Peyer's patch (tissue), 4 donors: ENCODE results near the gene ALDH6A1. TPM values are rescaled to one million over a fixed set of nuclear protein-coding genes. Genes with fewer than 3 reads are reported as not detected.

Experiments
- DNase-seq, 3 donors: peaks; one replicate each; pipeline ENCODE4 v3.0.0-alpha.2; 2017 to 2019
- H3K27ac ChIP-seq, 4 donors: fragments of 200-600 bp; sonication (generic); one replicate each; pipeline ENCODE4 v1.5.1; 2016 to 2019
- H3K27me3 ChIP-seq, 2 donors: fragments of 200-600 bp; sonication (generic); one replicate each; pipeline ENCODE4 v1.5.1; 2019
- H3K36me3 ChIP-seq, 3 donors: fragments of 200-600 bp; sonication (generic); one replicate each; pipeline ENCODE4 v1.5.1; 2016 to 2019
- H3K4me1 ChIP-seq, 4 donors: fragments of 200-600 bp; sonication (generic); one replicate each; pipeline ENCODE4 v1.5.1; 2016 to 2019
- H3K4me3 ChIP-seq, 4 donors: fragments of 200-600 bp; sonication (generic); 1 replicate in 3 of 4; 2 replicates in 1 of 4; pipeline ENCODE4 v1.5.1; 2016 to 2019; ENCODE audit warnings: mild to moderate bottlenecking in 1 of 4
- H3K9me3 ChIP-seq, 4 donors: fragments of 200-600 bp; sonication (generic); one replicate each; pipeline ENCODE4 v1.5.1; 2016 to 2019; ENCODE audit warnings: mild to moderate bottlenecking in 1 of 4
- POLR2A ChIP-seq, 2 donors: fragments of 450-650 bp; IDR thresholded peaks; one replicate each; pipeline ENCODE4 v1.5.1; 2017; ENCODE audit warnings: antibody characterized with exemption in 2 of 2, mild to moderate bottlenecking in 2 of 2, moderate library complexity in 2 of 2
- total RNA-seq, 4 donors: library from RNA; depleted of rRNA; stranded (reverse); fragments of >200 nt; gene quantifications; one replicate each; pipeline ENCODE4 v1.1.0, GENCODE V29; 2016
- TF ChIP-seq, protein P1 (sequence below), 6 experiments: fragments of 450-650 bp in 4 of 6; fragments of 200-600 bp in 2 of 6; sonication (generic) in 1 of 6; IDR thresholded peaks; one replicate each; pipeline ENCODE4 v1.5.1; 2017 to 2019; ENCODE audit warnings: antibody characterized with exemption in 6 of 6, mild to moderate bottlenecking in 3 of 6, moderate library complexity in 1 of 6

ALDH6A1 gene
- total RNA-seq, 4 donors from 2014 or later, result 9.1 to 67.8 (median 50.4) TPM

DNA sequence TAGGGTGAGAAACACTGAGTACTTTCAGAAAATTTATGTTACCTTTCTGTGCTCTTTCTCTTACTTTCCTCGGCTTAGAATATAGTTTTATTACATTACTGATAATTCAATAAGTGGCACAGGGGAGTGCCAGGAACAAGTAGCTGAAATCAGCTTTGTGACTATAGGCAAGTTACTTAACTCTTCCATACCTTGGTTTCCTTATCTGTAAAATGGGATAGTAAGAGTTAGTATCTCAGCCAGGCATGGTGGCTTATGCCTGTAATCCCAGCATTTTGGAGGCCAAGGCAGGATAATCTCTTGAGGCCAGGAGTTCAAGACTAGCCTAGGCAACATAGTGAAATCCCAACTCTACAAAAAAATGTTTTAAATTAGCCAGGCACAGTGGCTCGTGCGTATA is 49.7 kb downstream of the ALDH6A1 start:
- no peaks in the 10 kb centered on the region for H3K27me3 ChIP-seq
- no peak overlapping the region for H3K4me3 ChIP-seq
- H3K27ac ChIP-seq, result no peak overlapping the region
- no peaks in the 10 kb centered on the region for H3K9me3 ChIP-seq
- no peak for TF ChIP-seq POLR2A (IDR thresholded peaks at IDR 0.05)
- TF ChIP-seq, protein P1, sequence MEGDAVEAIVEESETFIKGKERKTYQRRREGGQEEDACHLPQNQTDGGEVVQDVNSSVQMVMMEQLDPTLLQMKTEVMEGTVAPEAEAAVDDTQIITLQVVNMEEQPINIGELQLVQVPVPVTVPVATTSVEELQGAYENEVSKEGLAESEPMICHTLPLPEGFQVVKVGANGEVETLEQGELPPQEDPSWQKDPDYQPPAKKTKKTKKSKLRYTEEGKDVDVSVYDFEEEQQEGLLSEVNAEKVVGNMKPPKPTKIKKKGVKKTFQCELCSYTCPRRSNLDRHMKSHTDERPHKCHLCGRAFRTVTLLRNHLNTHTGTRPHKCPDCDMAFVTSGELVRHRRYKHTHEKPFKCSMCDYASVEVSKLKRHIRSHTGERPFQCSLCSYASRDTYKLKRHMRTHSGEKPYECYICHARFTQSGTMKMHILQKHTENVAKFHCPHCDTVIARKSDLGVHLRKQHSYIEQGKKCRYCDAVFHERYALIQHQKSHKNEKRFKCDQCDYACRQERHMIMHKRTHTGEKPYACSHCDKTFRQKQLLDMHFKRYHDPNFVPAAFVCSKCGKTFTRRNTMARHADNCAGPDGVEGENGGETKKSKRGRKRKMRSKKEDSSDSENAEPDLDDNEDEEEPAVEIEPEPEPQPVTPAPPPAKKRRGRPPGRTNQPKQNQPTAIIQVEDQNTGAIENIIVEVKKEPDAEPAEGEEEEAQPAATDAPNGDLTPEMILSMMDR (IDR thresholded peaks at IDR 0.05), result no peak
- no peaks in the 10 kb centered on the region for H3K4me1 ChIP-seq
- no peaks in the 10 kb centered on the region for H3K36me3 ChIP-seq
- no peak for DNase-seq

DNA sequence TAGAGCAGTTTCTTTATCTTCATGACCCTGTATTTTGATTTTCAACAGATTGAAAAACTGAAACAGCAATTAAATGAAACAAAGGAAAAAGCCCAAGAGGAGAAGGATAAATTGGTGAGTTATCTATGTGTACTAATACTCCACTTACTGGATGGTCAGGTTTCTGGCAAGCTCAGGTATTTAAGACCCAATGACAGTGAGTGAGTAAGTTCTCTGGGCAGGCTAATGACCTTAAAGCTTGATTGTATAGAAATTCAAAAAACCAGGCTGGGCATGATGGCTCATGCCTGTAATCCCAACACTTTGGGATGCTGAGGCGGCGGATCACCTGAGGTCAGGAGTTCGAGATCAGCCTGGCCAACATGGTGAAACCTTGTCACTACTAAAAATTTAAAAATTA is 55.1 kb downstream of the ALDH6A1 start:
- Histone ChIP-seq H3K36me3 (no peaks in the 10 kb centered on the region), H3K4me3 (no peak overlapping the region), H3K9me3 (no peaks in the 10 kb centered on the region), H3K27me3 (no peaks in the 10 kb centered on the region), H3K4me1 (no peaks in the 10 kb centered on the region), H3K27ac (no peak overlapping the region)
- TF ChIP-seq, protein P1 (IDR thresholded peaks at IDR 0.05), result no peak
- TF ChIP-seq POLR2A (IDR thresholded peaks at IDR 0.05), result no peak
- DNase-seq, result no peak

DNA sequence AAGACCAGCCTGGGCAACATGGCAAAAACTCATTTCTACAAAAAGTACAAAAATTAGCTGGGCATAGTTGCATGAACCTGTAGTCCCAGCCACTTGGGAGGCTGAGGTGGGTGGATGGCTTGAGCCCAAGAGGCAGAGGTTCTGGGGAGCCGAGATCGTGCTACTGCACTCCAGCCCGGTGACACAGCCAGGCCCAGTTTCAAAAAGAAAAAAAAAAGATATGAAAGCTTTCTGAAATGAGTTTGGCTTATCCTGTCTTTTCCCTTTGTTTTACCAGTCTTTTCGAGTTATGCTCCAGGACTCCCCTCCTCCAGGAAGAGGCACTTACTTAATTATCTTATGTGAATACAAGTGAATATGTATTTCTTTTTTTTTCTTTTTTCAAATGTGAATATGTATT is 61.9 kb downstream of the ALDH6A1 start:
- H3K9me3 ChIP-seq, result no peaks in the 10 kb centered on the region
- TF ChIP-seq, protein P1 (IDR thresholded peaks at IDR 0.05), result no peak
- no peak for TF ChIP-seq POLR2A (IDR thresholded peaks at IDR 0.05)
- no peak overlapping the region for H3K4me3 ChIP-seq
- H3K27ac ChIP-seq, result no peak overlapping the region
- H3K4me1 ChIP-seq, result peaks cover 0 to 11% (median 4%) of the 10 kb centered on the region in 4 donors
- no peak for DNase-seq
- H3K27me3 ChIP-seq, result no peaks in the 10 kb centered on the region
- no peaks in the 10 kb centered on the region for H3K36me3 ChIP-seq

DNA sequence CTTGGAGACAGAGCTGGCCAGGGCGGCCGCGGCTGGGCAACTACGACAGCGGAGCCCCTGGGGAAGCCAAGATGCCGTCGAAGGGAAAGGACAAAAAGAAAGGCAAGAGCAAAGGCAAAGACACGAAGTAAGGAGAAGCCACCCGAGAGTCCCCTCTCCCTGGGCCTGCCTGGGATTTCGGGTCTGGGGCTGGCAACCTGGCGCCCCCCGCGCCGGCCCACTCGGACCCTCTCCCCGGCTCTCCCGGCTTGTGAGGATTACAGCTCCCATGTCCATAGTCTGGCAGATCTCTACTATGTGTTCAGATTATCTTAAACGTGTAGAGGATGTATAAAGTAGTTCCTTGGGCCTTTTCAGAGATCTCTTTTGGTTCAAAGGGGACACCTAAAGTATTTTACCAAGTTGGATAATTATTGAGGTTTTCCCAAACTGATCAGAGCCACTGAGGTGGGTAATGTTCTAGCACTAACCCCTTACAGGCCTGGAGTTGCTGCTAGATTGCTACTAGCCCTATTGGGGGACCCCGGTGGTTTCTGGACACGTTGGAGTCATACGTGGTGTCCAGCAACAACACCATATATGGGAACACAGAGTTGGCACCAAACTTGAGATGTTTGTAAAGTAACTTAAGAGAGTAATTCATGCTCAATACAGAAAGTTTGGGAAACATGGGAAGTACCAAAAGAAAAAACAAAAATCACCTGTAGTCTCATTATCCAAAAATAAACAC is 64.7 kb downstream of the ALDH6A1 start:
- no peaks in the 10 kb centered on the region for H3K9me3 ChIP-seq
- no peaks in the 10 kb centered on the region for H3K36me3 ChIP-seq
- no peaks in the 10 kb centered on the region for H3K27me3 ChIP-seq
- DNase-seq, result no peak
- H3K4me1 ChIP-seq, result peaks cover 0 to 18% (median 4%) of the 10 kb centered on the region in 4 donors
- H3K4me3 ChIP-seq, result peak overlapping the region; percentile 59 to 91 (median 78)
- H3K27ac ChIP-seq, result peak overlapping the region; percentile 82 to 100 (median 96)
- TF ChIP-seq, protein P1 (IDR thresholded peaks at IDR 0.05), result peak in 1 of 6 experiments; percentile 3
- no peak for TF ChIP-seq POLR2A (IDR thresholded peaks at IDR 0.05)

DNA sequence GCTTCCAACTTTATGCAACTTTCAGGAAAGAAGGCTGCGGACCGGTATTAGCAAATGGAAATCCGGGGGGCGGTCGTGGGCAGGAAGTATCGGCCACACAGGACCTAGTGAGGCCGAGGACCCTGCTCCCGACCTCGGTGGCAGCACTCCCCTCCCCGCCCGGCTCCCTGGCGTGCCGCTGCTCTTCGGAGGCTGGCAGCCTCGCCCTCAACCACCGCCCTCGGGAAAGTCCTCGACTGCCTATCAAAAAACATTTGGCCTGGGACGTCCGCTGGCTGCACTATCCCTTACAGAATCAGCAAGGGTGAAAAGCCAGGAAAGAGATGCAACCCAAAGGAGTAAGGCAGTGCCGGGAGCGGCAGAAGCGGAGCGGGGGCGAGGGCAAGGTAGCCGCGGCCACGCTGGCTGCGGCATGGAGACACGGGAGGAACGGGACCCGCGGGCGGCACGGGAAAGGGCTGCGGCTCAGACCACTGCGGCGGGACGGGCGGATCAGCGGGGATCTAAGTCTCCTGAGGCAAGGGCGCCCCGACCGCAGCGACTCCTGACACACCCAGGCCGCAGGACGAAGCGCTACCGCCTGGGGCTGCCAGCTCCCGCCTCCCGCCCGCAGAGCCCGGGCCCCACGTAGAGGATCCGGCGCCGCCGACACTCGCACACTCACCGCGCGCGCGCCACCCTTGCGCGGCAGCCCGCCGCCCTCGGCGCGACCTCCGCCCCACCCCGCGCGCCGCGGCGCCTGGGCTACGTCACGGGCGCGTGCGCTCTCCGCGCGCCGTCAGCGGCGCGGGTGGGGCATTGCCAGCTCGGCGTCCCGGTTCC is 65.5 kb downstream of the ALDH6A1 start, which contains the start of the genes BBOF1 and ENTPD5:
Gene BBOF1, plus strand, starts transcription at position 764 of the 822 bp plus-strand sequence. CDS start 130 bp downstream, outside the sequence.
Gene ENTPD5, minus strand, starts transcription at position 703 of the 822 bp plus-strand sequence. CDS start 31,186 bp downstream, outside the sequence.
- Histone ChIP-seq H3K27ac (peak within 1 kb of the TSS; percentile 82 to 100 (median 96)), H3K27me3 (no peaks in the 10 kb centered on the region), H3K36me3 (no peaks in the 10 kb centered on the region), H3K9me3 (no peaks in the 10 kb centered on the region), H3K4me1 (peaks cover 0 to 23% (median 4%) of the 10 kb centered on the region in 4 donors), H3K4me3 (peak within 1 kb of the TSS; percentile 59 to 91 (median 78))
- peak; percentile 74 to 92 (median 91) for DNase-seq
- TF ChIP-seq POLR2A (IDR thresholded peaks at IDR 0.05), result peak; percentile 91 to 96
- TF ChIP-seq, protein P1 (IDR thresholded peaks at IDR 0.05), result peak in 3 of 6 experiments; percentile 31 to 40 (median 35)
